ENCODE measurements around the gene HIVEP3. TPM values are rescaled to one million over a fixed set of nuclear protein-coding genes. Genes with fewer than 3 reads are reported as not detected.
A peak's percentile ranks its signal among the peaks of the same experiment; 100 is the strongest.

Gene HIVEP3
- polyA plus RNA-seq, 4 donors, result 0.67 to 3.8 (median 1.8) TPM

GRCh38 chr1:41811051-41811795 is 107.5 kb downstream of the HIVEP3 start:
- DNase-seq, result no peak
- WGBS, 3 donors, result 44 to 52% (median 46%) methylated on average over 7 of the region's 7 CpGs

GRCh38 chr1:41810446-41810845 is 108.3 kb downstream of the HIVEP3 start:
- no peak overlapping the region for H3K27ac ChIP-seq (ENCODE audit: low read depth in 1 of 3, low read length in 2 of 3)
- DNase-seq (peak; percentile 12 to 61), FAIRE-seq (no peak)
- H3K4me1 ChIP-seq (ENCODE audit: control insufficient read depth in 3 of 3, insufficient read depth in 2 of 3, low read depth in 1 of 3, low read length in 2 of 3), result no peaks in the 10 kb centered on the region
- H3K36me3 ChIP-seq (ENCODE audit: control insufficient read depth in 3 of 3, insufficient read depth in 2 of 3, low read depth in 1 of 3, low read length in 3 of 3), result no peaks in the 10 kb centered on the region
- peaks cover 0 to 2% (median 0%) of the 10 kb centered on the region in 3 donors for H3K27me3 ChIP-seq (ENCODE audit: control insufficient read depth in 3 of 3, insufficient read depth in 3 of 3, low read length in 3 of 3)
- no peaks in the 10 kb centered on the region for H3K9me3 ChIP-seq (ENCODE audit: control insufficient read depth in 2 of 2, insufficient read depth in 1 of 2, low read depth in 1 of 2, low read length in 1 of 2)
- no peak overlapping the region for H3K4me3 ChIP-seq (ENCODE audit: low read depth in 1 of 3, low read length in 3 of 3)

More at GRCh38 chr1:41811051-41811795, 107.5 kb downstream of the HIVEP3 start:
- H3K9me3 ChIP-seq (ENCODE audit: control insufficient read depth in 2 of 2, insufficient read depth in 1 of 2, low read depth in 1 of 2, low read length in 1 of 2), result no peaks in the 10 kb centered on the region
- no peak overlapping the region for H3K27ac ChIP-seq (ENCODE audit: low read depth in 1 of 3, low read length in 2 of 3)
- FAIRE-seq, result no peak
- no peaks in the 10 kb centered on the region for H3K4me1 ChIP-seq (ENCODE audit: control insufficient read depth in 3 of 3, insufficient read depth in 2 of 3, low read depth in 1 of 3, low read length in 2 of 3)
- no peaks in the 10 kb centered on the region for H3K36me3 ChIP-seq (ENCODE audit: control insufficient read depth in 3 of 3, insufficient read depth in 2 of 3, low read depth in 1 of 3, low read length in 3 of 3)
- H3K4me3 ChIP-seq (ENCODE audit: low read depth in 1 of 3, low read length in 3 of 3), result no peak overlapping the region
- H3K27me3 ChIP-seq (ENCODE audit: control insufficient read depth in 3 of 3, insufficient read depth in 3 of 3, low read length in 3 of 3), result no peaks in the 10 kb centered on the region

GRCh38 chr1:41809692-41810091 is 109.0 kb downstream of the HIVEP3 start:
- Histone ChIP-seq H3K27me3 (ENCODE audit: control insufficient read depth in 3 of 3, insufficient read depth in 3 of 3, low read length in 3 of 3) (peaks cover 0 to 2% (median 0%) of the 10 kb centered on the region in 3 donors), H3K4me1 (ENCODE audit: control insufficient read depth in 3 of 3, insufficient read depth in 2 of 3, low read depth in 1 of 3, low read length in 2 of 3) (no peaks in the 10 kb centered on the region), H3K36me3 (ENCODE audit: control insufficient read depth in 3 of 3, insufficient read depth in 2 of 3, low read depth in 1 of 3, low read length in 3 of 3) (no peaks in the 10 kb centered on the region), H3K27ac (ENCODE audit: low read depth in 1 of 3, low read length in 2 of 3) (no peak overlapping the region), H3K4me3 (ENCODE audit: low read depth in 1 of 3, low read length in 3 of 3) (no peak overlapping the region), H3K9me3 (ENCODE audit: control insufficient read depth in 2 of 2, insufficient read depth in 1 of 2, low read depth in 1 of 2, low read length in 1 of 2) (no peaks in the 10 kb centered on the region)
- FAIRE-seq, result no peak
- no peak for DNase-seq
- WGBS, 3 donors, result 55 to 57% (median 57%) methylated on average over 3 of the region's 3 CpGs

- no peak for DNase-seq
- H3K9me3 ChIP-seq (ENCODE audit: control insufficient read depth in 2 of 2, insufficient read depth in 1 of 2, low read depth in 1 of 2, low read length in 1 of 2), result no peaks in the 10 kb centered on the region
- no peak overlapping the region for H3K4me3 ChIP-seq (ENCODE audit: low read depth in 1 of 3, low read length in 3 of 3)
- peaks cover 0 to 2% (median 0%) of the 10 kb centered on the region in 3 donors for H3K27me3 ChIP-seq (ENCODE audit: control insufficient read depth in 3 of 3, insufficient read depth in 3 of 3, low read length in 3 of 3)
- H3K4me1 ChIP-seq (ENCODE audit: control insufficient read depth in 3 of 3, insufficient read depth in 2 of 3, low read depth in 1 of 3, low read length in 2 of 3), result no peaks in the 10 kb centered on the region
- no peak overlapping the region for H3K27ac ChIP-seq (ENCODE audit: low read depth in 1 of 3, low read length in 2 of 3)
- H3K36me3 ChIP-seq (ENCODE audit: control insufficient read depth in 3 of 3, insufficient read depth in 2 of 3, low read depth in 1 of 3, low read length in 3 of 3), result no peaks in the 10 kb centered on the region
- 79 to 84% (median 83%) methylated on average over 6 of the region's 6 CpGs for WGBS, 3 donors
- FAIRE-seq, result no peak
Observed at GRCh38 chr1:41807390-41807789, 111.3 kb downstream of the HIVEP3 start.

- no peak overlapping the region for H3K27ac ChIP-seq (ENCODE audit: low read depth in 1 of 3, low read length in 2 of 3)
- H3K9me3 ChIP-seq (ENCODE audit: control insufficient read depth in 2 of 2, insufficient read depth in 1 of 2, low read depth in 1 of 2, low read length in 1 of 2), result no peaks in the 10 kb centered on the region
- WGBS, 3 donors, result 69 to 78% (median 71%) methylated on average over 17 of the region's 17 CpGs
- FAIRE-seq (no peak), DNase-seq (no peak)
- H3K36me3 ChIP-seq (ENCODE audit: control insufficient read depth in 3 of 3, insufficient read depth in 2 of 3, low read depth in 1 of 3, low read length in 3 of 3), result no peaks in the 10 kb centered on the region
- no peaks in the 10 kb centered on the region for H3K4me1 ChIP-seq (ENCODE audit: control insufficient read depth in 3 of 3, insufficient read depth in 2 of 3, low read depth in 1 of 3, low read length in 2 of 3)
- no peak overlapping the region for H3K4me3 ChIP-seq (ENCODE audit: low read depth in 1 of 3, low read length in 3 of 3)
- H3K27me3 ChIP-seq (ENCODE audit: control insufficient read depth in 3 of 3, insufficient read depth in 3 of 3, low read length in 3 of 3), result peaks cover 0 to 2% (median 0%) of the 10 kb centered on the region in 3 donors
Observed at GRCh38 chr1:41806472-41807155, 112.1 kb downstream of the HIVEP3 start.

GRCh38 chr1:41805771-41806471 is 112.8 kb downstream of the HIVEP3 start:
- 82 to 83% (median 82%) methylated on average over 8 of the region's 8 CpGs for WGBS, 3 donors
- no peak overlapping the region for H3K4me3 ChIP-seq (ENCODE audit: low read depth in 1 of 3, low read length in 3 of 3)
- FAIRE-seq (no peak), DNase-seq (no peak)
- no peak overlapping the region for H3K27ac ChIP-seq (ENCODE audit: low read depth in 1 of 3, low read length in 2 of 3)
- no peaks in the 10 kb centered on the region for H3K4me1 ChIP-seq (ENCODE audit: control insufficient read depth in 3 of 3, insufficient read depth in 2 of 3, low read depth in 1 of 3, low read length in 2 of 3)
- peaks cover 0 to 2% (median 0%) of the 10 kb centered on the region in 3 donors for H3K27me3 ChIP-seq (ENCODE audit: control insufficient read depth in 3 of 3, insufficient read depth in 3 of 3, low read length in 3 of 3)
- H3K36me3 ChIP-seq (ENCODE audit: control insufficient read depth in 3 of 3, insufficient read depth in 2 of 3, low read depth in 1 of 3, low read length in 3 of 3), result no peaks in the 10 kb centered on the region
- no peaks in the 10 kb centered on the region for H3K9me3 ChIP-seq (ENCODE audit: control insufficient read depth in 2 of 2, insufficient read depth in 1 of 2, low read depth in 1 of 2, low read length in 1 of 2)

GRCh38 chr1:41804176-41804575 is 114.5 kb downstream of the HIVEP3 start:
- Histone ChIP-seq H3K4me3 (ENCODE audit: low read depth in 1 of 3, low read length in 3 of 3) (no peak overlapping the region), H3K9me3 (ENCODE audit: control insufficient read depth in 2 of 2, insufficient read depth in 1 of 2, low read depth in 1 of 2, low read length in 1 of 2) (peaks cover 0 to 3% of the 10 kb centered on the region in 2 donors), H3K27ac (ENCODE audit: low read depth in 1 of 3, low read length in 2 of 3) (no peak overlapping the region), H3K36me3 (ENCODE audit: control insufficient read depth in 3 of 3, insufficient read depth in 2 of 3, low read depth in 1 of 3, low read length in 3 of 3) (no peaks in the 10 kb centered on the region), H3K27me3 (ENCODE audit: control insufficient read depth in 3 of 3, insufficient read depth in 3 of 3, low read length in 3 of 3) (peaks cover 0 to 2% (median 0%) of the 10 kb centered on the region in 3 donors), H3K4me1 (ENCODE audit: control insufficient read depth in 3 of 3, insufficient read depth in 2 of 3, low read depth in 1 of 3, low read length in 2 of 3) (no peaks in the 10 kb centered on the region)
- WGBS, 3 donors, result 52 to 62% (median 58%) methylated on average over 5 of the region's 5 CpGs
- DNase-seq (no peak), FAIRE-seq (no peak)

- Histone ChIP-seq H3K27me3 (ENCODE audit: control insufficient read depth in 3 of 3, insufficient read depth in 3 of 3, low read length in 3 of 3) (peaks cover 0 to 2% (median 0%) of the 10 kb centered on the region in 3 donors), H3K27ac (ENCODE audit: low read depth in 1 of 3, low read length in 2 of 3) (peak overlapping the region in 2 of 3 donors; percentile 16 to 25), H3K4me3 (ENCODE audit: low read depth in 1 of 3, low read length in 3 of 3) (no peak overlapping the region), H3K4me1 (ENCODE audit: control insufficient read depth in 3 of 3, insufficient read depth in 2 of 3, low read depth in 1 of 3, low read length in 2 of 3) (no peaks in the 10 kb centered on the region), H3K9me3 (ENCODE audit: control insufficient read depth in 2 of 2, insufficient read depth in 1 of 2, low read depth in 1 of 2, low read length in 1 of 2) (peaks cover 0 to 4% of the 10 kb centered on the region in 2 donors), H3K36me3 (ENCODE audit: control insufficient read depth in 3 of 3, insufficient read depth in 2 of 3, low read depth in 1 of 3, low read length in 3 of 3) (no peaks in the 10 kb centered on the region)
- DNase-seq (no peak), FAIRE-seq (no peak)
- 71 to 78% (median 72%) methylated on average over 4 of the region's 4 CpGs for WGBS, 3 donors
Observed at GRCh38 chr1:41803656-41804055, 115.1 kb downstream of the HIVEP3 start.

All from small intestine (tissue), 7 donors.